Osteocyte (in vitro differentiated cells): ENCODE measurements around the gene ZNF138. TPM values are rescaled to one million over a fixed set of nuclear protein-coding genes. Genes with fewer than 3 reads are reported as not detected.
"Not testable (repeated sequence)": the region's sequence is repeated elsewhere in the genome, so short reads cannot be mapped to it uniquely, and the experiment has no call there.

ENCODE experiments used
- DNase-seq: peaks from one replicate; pipeline ENCODE4 v3.0.0; 2021; ENCODE audit warnings: mixed read lengths; ENCODE audit not compliant: unreplicated experiment; ENCODE audit errors: extremely low spot score
- H3K27ac Mint-ChIP-seq: one replicate; pipeline ENCODE4 v1.8.0; 2021; ENCODE audit warnings: mild to moderate bottlenecking, mixed read lengths; ENCODE audit not compliant: unreplicated experiment
- H3K27me3 Mint-ChIP-seq: one replicate; pipeline ENCODE4 v1.8.0; 2021; ENCODE audit warnings: mixed read lengths; ENCODE audit not compliant: unreplicated experiment
- H3K36me3 Mint-ChIP-seq: one replicate; pipeline ENCODE4 v1.8.0; 2021; ENCODE audit warnings: mixed read lengths; ENCODE audit not compliant: unreplicated experiment
- H3K4me1 Mint-ChIP-seq: one replicate; pipeline ENCODE4 v1.8.0; 2021; ENCODE audit warnings: mixed read lengths; ENCODE audit not compliant: unreplicated experiment
- H3K4me3 Mint-ChIP-seq: one replicate; pipeline ENCODE4 v1.8.0; 2021; ENCODE audit warnings: mild to moderate bottlenecking, moderate library complexity, mixed read lengths; ENCODE audit not compliant: unreplicated experiment
- H3K9me3 Mint-ChIP-seq: one replicate; pipeline ENCODE4 v1.8.0; 2021; ENCODE audit warnings: mixed read lengths; ENCODE audit not compliant: unreplicated experiment
- total RNA-seq: library from RNA; stranded (reverse); gene quantifications from 2 replicates; pipeline ENCODE4 v1.2.1, GENCODE V29; 2021
- TF ChIP-seq, protein P1 (sequence below): fragments of 200-600 bp; sonication (generic); IDR thresholded peaks from 2 replicates; pipeline ENCODE4 v1.5.0; 2021; ENCODE audit warnings: antibody characterized with exemption, mild to moderate bottlenecking, moderate library complexity

Gene ZNF138
- total RNA-seq, 1 donor from 2014 or later = 4.0 TPM

GRCh38 chr7:64758151-64758550 lies 36.1 kb upstream of the ZNF138 start:
- Mint-ChIP-seq H3K4me1 (no peaks in the 10 kb centered on the region), H3K36me3 (no peaks in the 10 kb centered on the region), H3K27me3 (no peaks in the 10 kb centered on the region), H3K4me3 (no peak overlapping the region), H3K9me3 (peaks cover 2% of the 10 kb centered on the region), H3K27ac (no peak overlapping the region)
- TF ChIP-seq, protein P1, sequence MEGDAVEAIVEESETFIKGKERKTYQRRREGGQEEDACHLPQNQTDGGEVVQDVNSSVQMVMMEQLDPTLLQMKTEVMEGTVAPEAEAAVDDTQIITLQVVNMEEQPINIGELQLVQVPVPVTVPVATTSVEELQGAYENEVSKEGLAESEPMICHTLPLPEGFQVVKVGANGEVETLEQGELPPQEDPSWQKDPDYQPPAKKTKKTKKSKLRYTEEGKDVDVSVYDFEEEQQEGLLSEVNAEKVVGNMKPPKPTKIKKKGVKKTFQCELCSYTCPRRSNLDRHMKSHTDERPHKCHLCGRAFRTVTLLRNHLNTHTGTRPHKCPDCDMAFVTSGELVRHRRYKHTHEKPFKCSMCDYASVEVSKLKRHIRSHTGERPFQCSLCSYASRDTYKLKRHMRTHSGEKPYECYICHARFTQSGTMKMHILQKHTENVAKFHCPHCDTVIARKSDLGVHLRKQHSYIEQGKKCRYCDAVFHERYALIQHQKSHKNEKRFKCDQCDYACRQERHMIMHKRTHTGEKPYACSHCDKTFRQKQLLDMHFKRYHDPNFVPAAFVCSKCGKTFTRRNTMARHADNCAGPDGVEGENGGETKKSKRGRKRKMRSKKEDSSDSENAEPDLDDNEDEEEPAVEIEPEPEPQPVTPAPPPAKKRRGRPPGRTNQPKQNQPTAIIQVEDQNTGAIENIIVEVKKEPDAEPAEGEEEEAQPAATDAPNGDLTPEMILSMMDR = no peak
- DNase-seq = no peak

DNA sequence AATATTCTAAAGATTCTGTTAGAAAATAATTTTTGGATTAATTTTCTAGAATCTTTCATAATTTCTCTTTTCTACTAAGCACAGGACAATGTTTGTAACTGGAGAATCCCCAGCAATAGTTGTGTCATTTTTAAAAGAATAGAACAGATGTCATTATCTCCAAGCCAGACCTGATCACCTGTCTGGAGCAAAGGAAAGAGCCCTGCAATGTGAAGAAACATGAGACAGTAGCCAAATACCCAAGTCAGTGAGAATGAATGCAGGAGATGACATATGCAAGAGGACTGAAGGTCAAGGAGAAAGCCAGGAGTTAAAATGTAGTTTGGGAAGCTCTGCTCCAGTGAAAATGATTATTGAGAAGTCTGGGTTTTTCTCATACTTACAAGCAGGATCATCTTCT lies 25.4 kb upstream of the ZNF138 start:
- H3K4me1 Mint-ChIP-seq = no peaks in the 10 kb centered on the region
- no peaks in the 10 kb centered on the region for H3K27me3 Mint-ChIP-seq
- TF ChIP-seq, protein P1 = no peak
- H3K27ac Mint-ChIP-seq = no peak overlapping the region
- H3K9me3 Mint-ChIP-seq = peaks cover 6% of the 10 kb centered on the region
- no peak overlapping the region for H3K4me3 Mint-ChIP-seq
- no peaks in the 10 kb centered on the region for H3K36me3 Mint-ChIP-seq
- no peak for DNase-seq

DNA sequence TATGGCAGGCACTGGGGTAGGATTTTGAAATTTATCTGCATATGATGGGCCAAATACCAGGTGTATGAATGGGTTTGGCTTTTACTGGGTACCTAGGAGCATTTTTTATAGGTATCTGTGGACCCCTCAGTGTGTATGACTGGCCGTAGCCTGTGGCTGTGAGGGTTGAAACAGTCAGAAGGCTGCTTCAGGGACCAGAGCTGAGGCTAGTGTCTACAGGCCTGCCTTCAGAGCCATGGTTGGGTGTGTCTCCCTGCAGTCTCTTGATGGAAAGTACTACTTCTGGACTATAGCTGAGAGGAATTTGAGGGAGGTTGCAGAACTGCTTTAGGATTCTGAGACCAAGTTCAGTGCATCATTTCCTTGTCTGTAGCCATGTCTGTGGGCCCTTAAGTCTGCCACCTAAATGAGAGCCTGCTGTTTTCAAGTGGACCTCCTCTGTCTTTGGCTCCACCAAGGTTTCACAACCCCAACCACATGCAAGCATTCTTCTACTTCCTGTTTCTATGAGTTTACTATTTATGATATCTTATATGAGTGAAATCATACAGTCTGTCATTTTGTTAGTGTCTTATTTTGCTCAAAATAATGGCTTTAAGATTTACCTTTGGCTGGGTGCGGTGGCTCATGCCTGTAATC lies 19.9 kb upstream of the ZNF138 start:
- H3K36me3 Mint-ChIP-seq = no peaks in the 10 kb centered on the region
- H3K9me3 Mint-ChIP-seq = peaks cover 27% of the 10 kb centered on the region
- no peak overlapping the region for H3K4me3 Mint-ChIP-seq
- DNase-seq = no peak
- no peaks in the 10 kb centered on the region for H3K27me3 Mint-ChIP-seq
- TF ChIP-seq, protein P1 = no peak
- H3K27ac Mint-ChIP-seq = no peak overlapping the region
- no peaks in the 10 kb centered on the region for H3K4me1 Mint-ChIP-seq

DNA sequence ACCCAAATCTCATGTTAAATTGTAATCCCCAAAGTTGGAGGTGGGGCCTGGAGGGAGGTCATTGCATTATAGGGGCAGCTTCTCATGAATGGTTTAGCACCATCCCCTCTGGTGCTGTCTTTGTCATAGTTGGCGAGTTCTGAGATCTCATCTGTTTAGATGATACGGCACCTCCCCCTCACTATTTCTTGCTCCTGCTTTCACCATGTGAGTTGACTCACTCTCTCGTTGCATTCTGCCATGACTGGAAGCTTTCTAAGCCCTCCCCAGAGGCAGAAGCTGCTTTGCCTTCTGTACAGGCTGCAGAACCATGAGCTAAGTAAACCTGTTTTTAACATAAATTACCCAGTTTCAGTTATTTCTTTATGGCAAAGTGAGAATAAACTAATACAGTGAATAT lies 18.9 kb upstream of the ZNF138 start:
- H3K27me3 Mint-ChIP-seq = no peaks in the 10 kb centered on the region
- H3K36me3 Mint-ChIP-seq = no peaks in the 10 kb centered on the region
- no peak for DNase-seq
- TF ChIP-seq, protein P1 = no peak
- H3K4me1 Mint-ChIP-seq = no peaks in the 10 kb centered on the region
- H3K9me3 Mint-ChIP-seq = peaks cover 31% of the 10 kb centered on the region
- no peak overlapping the region for H3K27ac Mint-ChIP-seq
- H3K4me3 Mint-ChIP-seq = no peak overlapping the region

DNA sequence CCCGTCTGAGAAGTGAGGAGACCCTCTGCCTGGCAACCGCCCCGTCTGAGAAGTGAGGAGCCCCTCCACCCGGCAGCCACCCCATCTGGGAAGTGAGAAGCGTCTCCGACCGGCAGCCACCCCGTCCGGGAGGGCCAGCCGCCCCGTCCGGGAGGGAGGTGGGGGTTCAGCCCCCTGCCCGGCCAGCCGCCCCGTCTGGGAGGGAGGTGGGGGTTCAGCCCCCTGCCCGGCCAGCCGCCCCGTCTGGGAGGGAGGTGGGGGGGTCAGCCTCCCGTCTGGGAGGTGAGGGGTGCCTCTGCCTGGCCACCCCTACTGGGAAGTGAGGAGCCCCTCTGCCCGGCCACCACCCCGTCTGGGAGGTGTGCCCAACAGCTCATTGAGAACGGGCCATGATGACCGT lies 9.4 kb upstream of the ZNF138 start:
- H3K27ac Mint-ChIP-seq, H3K4me3 Mint-ChIP-seq, H3K27me3 Mint-ChIP-seq, H3K36me3 Mint-ChIP-seq, H3K4me1 Mint-ChIP-seq, DNase-seq: not testable (repeated sequence)
- H3K9me3 Mint-ChIP-seq = peaks cover 17% of the 10 kb centered on the region

DNA sequence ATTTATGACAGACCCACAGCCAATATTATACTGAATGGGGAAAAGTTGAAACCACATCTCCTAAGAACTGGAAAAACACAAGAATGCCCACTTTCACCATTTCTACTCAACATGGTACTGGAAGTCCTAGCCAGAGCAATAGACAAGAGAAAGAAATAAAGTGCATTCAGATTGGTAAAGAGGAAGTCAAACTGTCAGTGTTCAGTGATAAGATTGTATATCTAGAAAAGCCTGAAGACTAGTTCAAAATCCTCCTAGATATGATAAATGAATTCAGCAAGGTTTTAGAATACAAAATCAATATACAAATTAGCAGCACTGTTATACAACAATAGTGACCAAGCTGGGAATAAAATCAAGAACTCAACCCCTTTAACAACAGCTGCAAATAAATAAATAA lies 6.9 kb upstream of the ZNF138 start:
- DNase-seq = no peak
- no peaks in the 10 kb centered on the region for H3K4me1 Mint-ChIP-seq
- H3K4me3 Mint-ChIP-seq = no peak overlapping the region
- H3K36me3 Mint-ChIP-seq = no peaks in the 10 kb centered on the region
- no peak overlapping the region for H3K27ac Mint-ChIP-seq
- TF ChIP-seq, protein P1 = no peak
- peaks cover 3% of the 10 kb centered on the region for H3K27me3 Mint-ChIP-seq
- H3K9me3 Mint-ChIP-seq = peaks cover 17% of the 10 kb centered on the region

GRCh38 chr7:64789241-64789640 lies 5.0 kb upstream of the ZNF138 start:
- H3K4me1 Mint-ChIP-seq, H3K27me3 Mint-ChIP-seq, DNase-seq, H3K4me3 Mint-ChIP-seq, H3K36me3 Mint-ChIP-seq, H3K27ac Mint-ChIP-seq: not testable (repeated sequence)
- H3K9me3 Mint-ChIP-seq = peaks cover 17% of the 10 kb centered on the region
